GM12878 (cell line): Measurements from ENCODE around the gene HRH2. TPM values are rescaled to one million over a fixed set of nuclear protein-coding genes. Genes with fewer than 3 reads are reported as not detected.

Experiments used
- ATAC-seq: fragments of 200-7000 bp; cut with Tn5 transposase; 3 replicates; pipeline ENCODE4 v1.9.1; 2020; ENCODE audit warnings: mild to moderate bottlenecking, moderate library complexity
- BruUV-seq: library from RNA; stranded (reverse); fragments of 400-500 nt; replicated peaks from 2 replicates; lab custom pipeline; 2021; lab: Mats Ljungman, UMichigan
- CTCF ChIA-PET: fragments of 300-600 bp; sonication (Branson Sonifier 250); formaldehyde crosslinking; extraction: SDS; loops from one replicate; lab custom pipeline; 2021; ENCODE audit warnings: inconsistent platforms; lab: Yijun Ruan, JAX
- POLR2A ChIA-PET: fragments of 350-600 bp; formaldehyde crosslinking; extraction: SDS; loops from one replicate; lab custom pipeline; 2021; ENCODE audit warnings: inconsistent platforms; lab: Charles Lee
- RAD21 ChIA-PET: fragments of 300-600 bp; sonication (Branson Sonifier 250); formaldehyde crosslinking; loops from one replicate; lab custom pipeline; 2023; ENCODE audit warnings: antibody characterized with exemption; ENCODE audit not compliant: unreplicated experiment; lab: Charles Lee
- SMC1A ChIA-PET: fragments of 300-600 bp; sonication (Branson Sonifier 250); formaldehyde crosslinking; loops from one replicate; lab custom pipeline; 2023; ENCODE audit not compliant: unreplicated experiment, uncharacterized antibody; lab: Charles Lee
- DNase-seq: peaks from one replicate; pipeline ENCODE4 v3.0.0-alpha.2; 2011; ENCODE audit warnings: low read depth, low spot score
- FAIRE-seq: peaks from 3 replicates; lab custom pipeline; 2011; peaks lifted over from hg19 to GRCh38; lab: Jason Lieb, UNC
- H2AFZ ChIP-seq: 2 replicates; pipeline ENCODE4 v1.6.0; 2011; ENCODE audit warnings: low read depth, low read length, control low read depth; ENCODE audit not compliant: control insufficient read depth
- H3K27ac ChIP-seq: 2 replicates; pipeline ENCODE4 v1.5.1; 2011; ENCODE audit warnings: control low read depth; ENCODE audit not compliant: control insufficient read depth, insufficient read depth
- H3K27me3 ChIP-seq, 2 experiments: replicated peaks in 1 of 2; 2 replicates each; pipeline versions ENCODE4 v1.6.0 to v1.6.1; 2011; ENCODE audit warnings: low read length in 1 of 2; ENCODE audit not compliant: control insufficient read depth in 2 of 2, insufficient read depth in 2 of 2
- H3K36me3 ChIP-seq, 2 experiments: 2 replicates each; pipeline ENCODE4 v1.5.1; 2011; ENCODE audit warnings: low read length in 1 of 2; ENCODE audit not compliant: control insufficient read depth in 2 of 2, insufficient read depth in 2 of 2
- H3K4me1 ChIP-seq: 2 replicates; pipeline ENCODE4 v1.6.1; 2011; ENCODE audit warnings: mild to moderate bottlenecking, low read length, moderate library complexity, mixed read lengths; ENCODE audit not compliant: control insufficient read depth, insufficient read depth
- H3K4me2 ChIP-seq: 2 replicates; pipeline ENCODE4 v1.6.0; 2011; ENCODE audit warnings: control low read depth; ENCODE audit not compliant: control insufficient read depth, insufficient read depth
- H3K4me3 ChIP-seq: fragments of 200-600 bp; sonication (generic); 2 replicates; pipeline ENCODE4 v1.5.1; 2016
- H3K79me2 ChIP-seq: 2 replicates; pipeline ENCODE4 v1.6.0; 2011; ENCODE audit warnings: low read length; ENCODE audit not compliant: control insufficient read depth, insufficient read depth
- H3K9ac ChIP-seq: 2 replicates; pipeline ENCODE4 v1.8.0; 2011; ENCODE audit warnings: low read length, control low read depth, mixed read lengths; ENCODE audit not compliant: control insufficient read depth, insufficient read depth
- H3K9me3 ChIP-seq: replicated peaks from 3 replicates; pipeline ENCODE4 v1.5.1; 2011; ENCODE audit warnings: mild to moderate bottlenecking, low read length; ENCODE audit not compliant: control insufficient read depth, insufficient read depth
- H4K20me1 ChIP-seq: 2 replicates; pipeline ENCODE4 v1.6.0; 2011; ENCODE audit not compliant: control insufficient read depth, insufficient read depth
- CHD4 ChIP-seq: fragments of 200-600 bp; sonication (generic); IDR thresholded peaks from 2 replicates; pipeline ENCODE4 v1.6.1; 2016; ENCODE audit warnings: mild to moderate bottlenecking
- CTCF ChIP-seq, 3 experiments: IDR thresholded peaks in 2 of 3; conservative IDR thresholded peaks in 1 of 3; 2 replicates each; pipeline ENCODE4 v1.5.1; 2011; ENCODE audit warnings: low read depth in 3 of 3, low read length in 3 of 3, mild to moderate bottlenecking in 3 of 3, control low read depth in 2 of 3, moderate library complexity in 2 of 3, inconsistent platforms in 1 of 3, mixed read lengths in 1 of 3; ENCODE audit not compliant: control insufficient read depth in 2 of 3, insufficient read depth in 1 of 3; ENCODE audit errors: extremely low read depth in 1 of 3
- ELK1 ChIP-seq: IDR thresholded peaks from 2 replicates; pipeline ENCODE4 v1.6.1; 2012; ENCODE audit warnings: low read depth, low read length, improper control_type of control experiment
- GATAD2B ChIP-seq: fragments of 450-650 bp; conservative IDR thresholded peaks from 2 replicates; pipeline ENCODE4 v1.6.1; 2017; ENCODE audit warnings: low read depth, mild to moderate bottlenecking, moderate library complexity
- JUNB ChIP-seq: IDR thresholded peaks from 2 replicates; pipeline ENCODE4 v1.6.1; 2016; ENCODE audit warnings: antibody characterized with exemption, mild to moderate bottlenecking
- LARP7 ChIP-seq: fragments of 450-650 bp; IDR thresholded peaks from 2 replicates; pipeline ENCODE4 v1.6.1; 2017; ENCODE audit warnings: mild to moderate bottlenecking
- MEF2A ChIP-seq: IDR thresholded peaks from 2 replicates; pipeline ENCODE4 v1.6.1; 2011; ENCODE audit warnings: low read depth, mild to moderate bottlenecking, low read length, moderate library complexity; ENCODE audit not compliant: insufficient read depth
- MEF2B ChIP-seq: fragments of 450-650 bp; IDR thresholded peaks from 2 replicates; pipeline ENCODE4 v1.6.1; 2018; ENCODE audit warnings: mild to moderate bottlenecking, moderate library complexity; ENCODE audit not compliant: partially characterized antibody, poor library complexity, severe bottlenecking
- MTA2 ChIP-seq: fragments of 450-650 bp; IDR thresholded peaks from 2 replicates; pipeline ENCODE4 v1.6.1; 2016; ENCODE audit warnings: low read depth, mild to moderate bottlenecking, moderate library complexity
- MXI1 ChIP-seq: fragments of 150-350 bp; IDR thresholded peaks from 2 replicates; pipeline ENCODE4 v1.6.1; 2011; ENCODE audit warnings: low read depth, mild to moderate bottlenecking, inconsistent platforms, low read length, improper control_type of control experiment
- NFYB ChIP-seq: IDR thresholded peaks from 2 replicates; pipeline ENCODE4 v1.6.1; 2011; ENCODE audit warnings: low read depth, mild to moderate bottlenecking, low read length, improper control_type of control experiment, moderate library complexity; ENCODE audit not compliant: insufficient read depth
- RAD21 ChIP-seq: IDR thresholded peaks from 2 replicates; pipeline ENCODE4 v1.6.1; 2011; ENCODE audit warnings: mild to moderate bottlenecking, low read depth, low read length, moderate library complexity; ENCODE audit not compliant: insufficient read depth
- SMAD1 ChIP-seq: fragments of 450-650 bp; IDR thresholded peaks from 2 replicates; pipeline ENCODE4 v1.6.1; 2018; ENCODE audit warnings: mild to moderate bottlenecking, low read depth; ENCODE audit not compliant: partially characterized antibody
- SMAD5 ChIP-seq: IDR thresholded peaks from 2 replicates; pipeline ENCODE4 v1.6.1; 2016; ENCODE audit warnings: antibody characterized with exemption, low read depth
- SMARCA5 ChIP-seq: fragments of 450-650 bp; IDR thresholded peaks from 2 replicates; pipeline ENCODE4 v1.6.1; 2017; ENCODE audit warnings: mild to moderate bottlenecking
- TARDBP ChIP-seq: IDR thresholded peaks from 2 replicates; pipeline ENCODE4 v1.6.1; 2016; ENCODE audit warnings: borderline replicate concordance
- USF1 ChIP-seq: IDR thresholded peaks from 2 replicates; pipeline ENCODE4 v1.6.1; 2011; ENCODE audit warnings: borderline replicate concordance, low read depth, mild to moderate bottlenecking, moderate library complexity, mixed read lengths, low read length; ENCODE audit not compliant: insufficient read depth; ENCODE audit errors: extremely low read length
- WRNIP1 ChIP-seq: IDR thresholded peaks from 2 replicates; pipeline ENCODE4 v1.6.1; 2011; ENCODE audit warnings: low read depth, low read length, improper control_type of control experiment, borderline replicate concordance
- WGBS: methylation state at CpG from one replicate; pipeline ENCODE4 v1.1.6; 2016; ENCODE audit warnings: low lambda C conversion rate; ENCODE audit not compliant: insufficient replicate concordance, insufficient coverage; ENCODE audit errors: missing lambda C conversion rate; 5-methylcytosine and 5-hydroxymethylcytosine counted together
- in situ Hi-C: fragments of 300-500 bp; cut with MboI; formaldehyde crosslinking; loops from 9 replicates; pipeline ENCODE4 v1.14.3; 2018; ENCODE audit warnings: mixed read lengths
- intact Hi-C: fragments of 100-400 bp; cut with micrococcal nuclease; formaldehyde crosslinking; loops from one replicate; pipeline ENCODE4 v1.14.2; 2022; ENCODE audit not compliant: unreplicated experiment
- polyA plus RNA-seq, 11 experiments: library from polyadenylated mRNA; depleted of rRNA in 4 of 11; unstranded in 6 of 11; stranded (reverse) in 5 of 11; fragments of >200 nt; fragmentation: Nextera tagmentation in 4 of 11; fragmentation: Illumina TruSeq in 1 of 11; extraction: Ambion mirVana in 4 of 11; extraction: Trizol in 1 of 11; gene quantifications; 1 replicate in 1 of 11; 2 replicates in 10 of 11; pipeline versions ENCODE4 v1.2.1 to v1.2.3, GENCODE V29; 2011 to 2016; ENCODE audit warnings: inconsistent platforms in 2 of 11, missing spikeins in 2 of 11, low read depth in 1 of 11
- total RNA-seq, 4 experiments: library from RNA; depleted of rRNA in 3 of 4; stranded (reverse); fragments of >200 nt in 3 of 4; fragmentation: Illumina TruSeq in 1 of 4; extraction: Trizol in 1 of 4; gene quantifications; 2 replicates each; pipeline versions ENCODE4 v1.2.1 to v1.2.3, GENCODE V29; 2013 to 2021

HRH2 gene
- total and polyA plus RNA-seq, 10 of the 15 experiments (the other 5 are each of a cell fraction or from before 2014, with no cell fraction given) = 0.01 to 0.05 (median 0.03) TPM; not detected in 7

GRCh38 chr5:175654339-175654738 lies 3.5 kb upstream of the HRH2 start (continued):
- TF ChIP-seq NFYB = no peak
- no peak for TF ChIP-seq USF1
- no peak for TF ChIP-seq SMAD5
- TF ChIP-seq JUNB = no peak
- no peak for TF ChIP-seq GATAD2B
- TF ChIP-seq RAD21 = no peak
- no peak for TF ChIP-seq SMAD1
- no peak for TF ChIP-seq MEF2A
- TF ChIP-seq SMARCA5 = no peak
- TF ChIP-seq CHD4 = no peak
- no peak for TF ChIP-seq TARDBP

- WGBS = 43% methylated on average over 8 of the region's 8 CpGs
- ATAC-seq (no peak), DNase-seq (no peak), FAIRE-seq (no peak)
- H3K9me3 ChIP-seq = no peaks in the 10 kb centered on the region; the same call in 2 of the 3 replicates
- intact Hi-C loops = no loop called here
- H3K4me2 ChIP-seq = no peak overlapping the region
- ChIA-PET POLR2A (no interaction called here), RAD21 (no interaction called here), CTCF (no interaction called here)
- H2AFZ ChIP-seq = no peak overlapping the region
- peaks cover 7 to 9% of the 10 kb centered on the region in 2 experiments; a peak in 3 of 4 replicates for H3K27me3 ChIP-seq
- no peaks in the 10 kb centered on the region for H3K79me2 ChIP-seq
- in situ Hi-C loops = no loop called here
- H3K27ac ChIP-seq = no peak overlapping the region
- no peak overlapping the region for H3K9ac ChIP-seq
- no TSS peak for BruUV-seq
- no peaks in the 10 kb centered on the region for H3K36me3 ChIP-seq
- H4K20me1 ChIP-seq = no peaks in the 10 kb centered on the region
- TF ChIP-seq SMAD1 = no peak
- no peak for TF ChIP-seq CTCF (IDR thresholded peaks at IDR 0.05 in 2 of 3, conservative IDR thresholded peaks at IDR 0.05 in 1 of 3; ENCODE audit: control insufficient read depth in 2 of 3, extremely low read depth in 1 of 3, insufficient read depth in 1 of 3, low read depth in 3 of 3, low read length in 3 of 3)
- no peak for TF ChIP-seq MTA2
- no peak for TF ChIP-seq ELK1
- TF ChIP-seq WRNIP1 = no peak
- no peak for TF ChIP-seq LARP7
- TF ChIP-seq MXI1 = no peak
- no peak for TF ChIP-seq MEF2B
- no peak for TF ChIP-seq SMAD5
- TF ChIP-seq, all 136 proteins: peak for 0
- SMC1A ChIA-PET = no interaction called here
- Histone ChIP-seq H3K4me3 (no peak overlapping the region), H3K4me1 (no peaks in the 10 kb centered on the region)
These were observed 3.1 kb upstream of the HRH2 start for GRCh38 chr5:175654807-175655206.
